Transverse colon (tissue), 4 donors: Measurements from ENCODE around the gene PLEKHA7. TPM values are rescaled to one million over a fixed set of nuclear protein-coding genes. Genes with fewer than 3 reads are reported as not detected.

Experiments used
- DNase-seq: peaks from one replicate; pipeline ENCODE4 v3.0.0-alpha.2; 2019
- H3K27ac ChIP-seq, 4 donors: fragments of 200-600 bp; sonication (generic); 2 replicates each; pipeline ENCODE4 v1.5.1; 2016 to 2018; ENCODE audit warnings: inconsistent platforms in 4 of 4
- H3K27me3 ChIP-seq: fragments of 200-600 bp; sonication (generic); 2 replicates; pipeline ENCODE4 v1.5.1; 2017; ENCODE audit warnings: inconsistent platforms
- H3K36me3 ChIP-seq, 4 donors: fragments of 200-600 bp; sonication (generic); 2 replicates each; pipeline ENCODE4 v1.5.1; 2017 to 2019; ENCODE audit warnings: inconsistent platforms in 4 of 4
- H3K4me1 ChIP-seq, 4 donors: fragments of 200-600 bp; sonication (generic); 2 replicates each; pipeline ENCODE4 v1.5.1; 2017 to 2020; ENCODE audit warnings: inconsistent platforms in 4 of 4
- H3K4me3 ChIP-seq, 4 donors: fragments of 200-600 bp; sonication (generic); 1 replicate in 1 of 4; 2 replicates in 3 of 4; pipeline versions ENCODE4 v1.5.1 to v1.6.1; 2017 to 2019; ENCODE audit warnings: inconsistent platforms in 4 of 4
- H3K9me3 ChIP-seq, 2 donors: fragments of 200-600 bp; sonication (generic); 2 replicates each; pipeline ENCODE4 v1.5.1; 2017 to 2019; ENCODE audit warnings: inconsistent platforms in 2 of 2
- EP300 ChIP-seq: sonication (generic); formaldehyde crosslinking; IDR thresholded peaks from one replicate; pipeline ENCODE4 v1.6.1; 2017; ENCODE audit warnings: antibody characterized with exemption, low read depth
- POLR2A ChIP-seq: fragments of 450-650 bp; IDR thresholded peaks from one replicate; pipeline ENCODE4 v1.6.1; 2016; ENCODE audit warnings: antibody characterized with exemption, mild to moderate bottlenecking, moderate library complexity
- POLR2AphosphoS5 ChIP-seq, 3 donors: sonication (generic); formaldehyde crosslinking; IDR thresholded peaks; one replicate each; pipeline ENCODE4 v1.6.1; 2016; ENCODE audit warnings: antibody characterized with exemption in 3 of 3
- WGBS, 2 donors: methylation state at CpG; one replicate each; pipeline ENCODE4 v1.1.5; 2018; ENCODE audit warnings: low coverage in 1 of 2; 5-methylcytosine and 5-hydroxymethylcytosine counted together
- in situ Hi-C, 4 donors: fragments of 200-750 bp; cut with MboI; loops; one replicate each; pipeline versions ENCODE4 v1.15.0 to v1.15.1; 2017; ENCODE audit warnings: low sequenced_read_pairs in 3 of 4, low pct_ligation_motif_present in 1 of 4, low pct_unique_long_range_greater_than_20kb in 1 of 4
- intact Hi-C: fragments of 100-400 bp; cut with DNase I; formaldehyde crosslinking; loops from one replicate; pipeline ENCODE4 v1.15.1; 2023; ENCODE audit warnings: low total_unique reads
- total RNA-seq, 4 donors: library from RNA; depleted of rRNA; stranded (reverse); fragments of >200 nt; gene quantifications; one replicate each; pipeline ENCODE4 v1.1.0, GENCODE V29; 2016
- TF ChIP-seq, protein P1 (sequence below), 5 experiments: fragments of 200-600 bp in 3 of 5; fragments of 450-650 bp in 2 of 5; sonication (generic) in 3 of 5; IDR thresholded peaks; 1 replicate in 2 of 5; 2 replicates in 3 of 5; pipeline ENCODE4 v1.5.1; 2016 to 2017; ENCODE audit warnings: antibody characterized with exemption in 5 of 5, inconsistent platforms in 3 of 5, mild to moderate bottlenecking in 2 of 5, moderate library complexity in 1 of 5

PLEKHA7 gene
- total RNA-seq, 4 donors from 2014 or later: 109 to 243 (median 114) TPM

DNA sequence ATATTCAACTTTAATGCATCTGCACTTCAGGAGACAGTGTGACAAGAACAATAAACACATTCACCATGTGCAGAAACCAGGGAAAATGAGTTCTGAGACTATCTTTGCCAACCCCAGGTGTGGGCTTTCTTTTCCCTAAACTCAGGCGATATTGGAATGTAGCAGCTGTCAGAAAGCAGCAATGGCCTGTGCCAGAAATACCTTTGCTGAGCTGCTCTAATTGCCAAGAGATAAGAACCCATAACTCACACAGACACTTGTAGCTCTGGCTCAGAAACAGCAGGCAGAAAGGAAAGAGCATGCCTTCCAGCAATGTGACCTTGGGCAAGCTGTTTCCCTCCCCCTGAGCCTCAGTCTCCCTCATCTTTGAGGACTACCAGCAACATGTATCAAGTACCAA is 77.6 kb downstream of the PLEKHA7 start:
- Histone ChIP-seq H3K36me3 (no peaks in the 10 kb centered on the region), H3K9me3 (no peaks in the 10 kb centered on the region), H3K4me3 (no peak overlapping the region), H3K4me1 (peaks cover 0 to 7% (median 0%) of the 10 kb centered on the region in 4 donors), H3K27ac (no peak overlapping the region), H3K27me3 (no peaks in the 10 kb centered on the region)
- no peak for DNase-seq
- 44% methylated on average over 1 of the region's 1 CpG; no CpG with 5 or more reads in 1 of the 2 donors for WGBS, 2 donors
- in situ Hi-C loops (loop anchor here in 1 of 4 donors (10.0 kb wide), 1 partner anchor 122 kb away; no protein-coding TSS in a partner anchor), intact Hi-C loops (no loop called here)
- TF ChIP-seq POLR2A (no peak), POLR2AphosphoS5 (IDR thresholded peaks at IDR 0.05) (no peak), EP300 (no peak)
- TF ChIP-seq, protein P1, sequence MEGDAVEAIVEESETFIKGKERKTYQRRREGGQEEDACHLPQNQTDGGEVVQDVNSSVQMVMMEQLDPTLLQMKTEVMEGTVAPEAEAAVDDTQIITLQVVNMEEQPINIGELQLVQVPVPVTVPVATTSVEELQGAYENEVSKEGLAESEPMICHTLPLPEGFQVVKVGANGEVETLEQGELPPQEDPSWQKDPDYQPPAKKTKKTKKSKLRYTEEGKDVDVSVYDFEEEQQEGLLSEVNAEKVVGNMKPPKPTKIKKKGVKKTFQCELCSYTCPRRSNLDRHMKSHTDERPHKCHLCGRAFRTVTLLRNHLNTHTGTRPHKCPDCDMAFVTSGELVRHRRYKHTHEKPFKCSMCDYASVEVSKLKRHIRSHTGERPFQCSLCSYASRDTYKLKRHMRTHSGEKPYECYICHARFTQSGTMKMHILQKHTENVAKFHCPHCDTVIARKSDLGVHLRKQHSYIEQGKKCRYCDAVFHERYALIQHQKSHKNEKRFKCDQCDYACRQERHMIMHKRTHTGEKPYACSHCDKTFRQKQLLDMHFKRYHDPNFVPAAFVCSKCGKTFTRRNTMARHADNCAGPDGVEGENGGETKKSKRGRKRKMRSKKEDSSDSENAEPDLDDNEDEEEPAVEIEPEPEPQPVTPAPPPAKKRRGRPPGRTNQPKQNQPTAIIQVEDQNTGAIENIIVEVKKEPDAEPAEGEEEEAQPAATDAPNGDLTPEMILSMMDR (IDR thresholded peaks at IDR 0.05): no peak

DNA sequence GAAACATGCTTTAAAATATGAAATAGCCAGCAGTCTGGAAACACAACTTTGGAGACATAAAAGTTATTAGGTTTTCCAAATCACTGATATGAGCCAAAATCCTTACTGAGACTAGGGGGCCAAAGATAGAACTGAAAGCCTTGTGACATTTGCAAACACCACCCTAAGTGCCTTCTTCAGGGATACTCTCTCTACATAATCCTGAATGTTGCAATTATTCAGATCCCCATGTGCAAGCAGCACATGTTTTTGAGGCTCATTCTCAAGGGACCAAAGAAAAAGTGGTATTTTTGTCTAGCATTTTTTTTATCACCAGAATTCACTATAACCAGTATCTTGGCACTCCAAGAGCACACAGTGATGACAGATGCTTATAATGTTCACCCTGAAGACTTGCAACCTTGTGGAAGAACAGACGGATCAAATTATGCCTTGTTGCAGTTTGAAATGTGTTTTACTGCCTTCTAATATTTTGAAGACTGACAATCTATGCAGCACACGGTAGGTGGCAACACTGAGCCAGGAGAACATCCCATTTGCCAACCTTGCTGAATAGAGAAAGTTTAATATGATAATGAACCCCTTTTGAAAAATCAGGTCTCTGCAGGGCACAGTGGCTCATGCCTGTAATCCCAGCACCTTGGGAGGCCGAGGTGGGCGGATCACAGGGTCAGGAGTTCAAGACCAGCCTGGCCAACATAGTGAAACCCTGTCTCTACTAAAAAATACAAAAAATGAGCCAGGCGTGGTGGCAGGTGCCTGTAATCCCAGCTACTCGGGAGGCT is 78.5 kb downstream of the PLEKHA7 start:
- H3K36me3 ChIP-seq: no peaks in the 10 kb centered on the region
- peak; percentile 25 for DNase-seq
- H3K4me3 ChIP-seq: no peak overlapping the region
- TF ChIP-seq, protein P1 (IDR thresholded peaks at IDR 0.05): peak; percentile 53 to 67 (median 57)
- no peak for TF ChIP-seq POLR2A
- 28 to 35% methylated on average over 5 to 6 of the region's 6 CpGs for WGBS, 2 donors
- intact Hi-C loops: no loop called here
- in situ Hi-C loops: loop anchor here in 1 of 4 donors (10.0 kb wide), 1 partner anchor 121 kb away; no protein-coding TSS in a partner anchor
- no peaks in the 10 kb centered on the region for H3K27me3 ChIP-seq
- H3K27ac ChIP-seq: no peak overlapping the region
- H3K9me3 ChIP-seq: no peaks in the 10 kb centered on the region
- peaks cover 0 to 7% (median 0%) of the 10 kb centered on the region in 4 donors for H3K4me1 ChIP-seq

DNA sequence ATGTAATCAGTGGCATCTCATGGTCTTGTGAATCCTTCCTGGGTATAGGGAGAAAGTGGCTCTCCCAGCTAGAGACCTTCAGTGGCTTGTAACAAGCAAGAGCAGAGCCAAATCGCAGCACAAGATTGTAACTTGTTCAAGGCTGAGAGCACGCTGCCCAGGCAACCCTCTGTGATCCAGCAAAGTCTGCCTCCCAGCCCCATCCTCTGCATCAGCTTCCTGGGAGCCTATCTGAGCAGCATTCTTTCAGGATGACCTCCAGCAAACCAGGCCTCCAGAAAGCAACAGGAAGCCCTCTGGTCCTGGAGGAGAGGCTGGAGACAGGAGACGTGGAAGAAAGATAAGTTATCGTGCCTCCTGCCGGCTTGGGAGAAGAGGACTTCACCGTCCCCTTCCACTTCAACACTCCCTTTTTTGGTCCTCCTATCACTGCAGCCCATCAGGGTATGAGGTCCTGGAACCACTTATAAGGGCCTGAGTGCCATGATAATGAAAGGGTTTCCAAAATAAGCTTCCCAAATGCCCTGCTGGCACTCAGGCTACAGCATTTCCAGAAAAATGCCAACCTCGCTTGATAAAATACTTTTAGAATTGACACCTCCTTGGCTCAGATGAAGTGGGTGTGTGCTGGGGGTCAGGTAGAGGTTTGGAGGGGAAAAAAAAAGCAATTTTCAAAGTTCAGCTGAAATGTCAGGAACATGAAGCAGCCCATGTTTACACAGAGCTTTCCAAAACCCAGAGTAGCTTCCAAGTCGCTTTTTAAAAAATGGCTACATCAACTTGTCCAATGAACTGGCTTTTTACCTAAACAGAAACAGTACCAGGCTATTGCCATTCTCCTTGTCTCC is 80.2 kb downstream of the PLEKHA7 start:
- 86 to 91% methylated on average over 4 to 8 of the region's 8 CpGs for WGBS, 2 donors
- no peaks in the 10 kb centered on the region for H3K36me3 ChIP-seq
- intact Hi-C loops: no loop called here

More for the DNA sequence above, 80.2 kb downstream of the PLEKHA7 start:
- no peak for DNase-seq
- Histone ChIP-seq H3K9me3 (no peaks in the 10 kb centered on the region), H3K27me3 (no peaks in the 10 kb centered on the region), H3K27ac (no peak overlapping the region), H3K4me3 (no peak overlapping the region), H3K4me1 (peaks cover 0 to 7% (median 0%) of the 10 kb centered on the region in 4 donors)
- no peak for TF ChIP-seq POLR2A
- TF ChIP-seq, protein P1 (IDR thresholded peaks at IDR 0.05): no peak
- TF ChIP-seq POLR2AphosphoS5 (IDR thresholded peaks at IDR 0.05): no peak
- TF ChIP-seq EP300: no peak
- in situ Hi-C loops: loop anchor here in 1 of 4 donors (10.0 kb wide), 1 partner anchor 119 kb away; no protein-coding TSS in a partner anchor
